Measurements from ENCODE around the gene MAGOHB.

GRCh38 chr12:10582704-10583103, 30.7 kb downstream of the MAGOHB start:
- TF ChIP-seq EZH2phosphoT487 (conservative IDR thresholded peaks at IDR 0.05; ENCODE audit: low read length) (no peak), CTCF (IDR thresholded peaks at IDR 0.05; ENCODE audit: insufficient read depth, low read length, poor library complexity, severe bottlenecking) (no peak)

Data from SU-DHL-6 (cell line).